Esophagus squamous epithelium (tissue), 4 donors: Measurements from ENCODE around the gene GRAP.

Source experiments
- POLR2A ChIP-seq, 4 donors: fragments of 450-650 bp; IDR thresholded peaks; one replicate each; pipeline ENCODE4 v1.6.1; 2017; ENCODE audit warnings: antibody characterized with exemption in 4 of 4, mild to moderate bottlenecking in 4 of 4, moderate library complexity in 3 of 4
- TF ChIP-seq, protein P1 (sequence below), 6 experiments: fragments of 450-650 bp in 4 of 6; fragments of 200-600 bp in 2 of 6; sonication (generic) in 2 of 6; IDR thresholded peaks; one replicate each; pipeline ENCODE4 v1.5.1; 2016 to 2019; ENCODE audit warnings: antibody characterized with exemption in 6 of 6, mild to moderate bottlenecking in 4 of 6, moderate library complexity in 4 of 6

DNA sequence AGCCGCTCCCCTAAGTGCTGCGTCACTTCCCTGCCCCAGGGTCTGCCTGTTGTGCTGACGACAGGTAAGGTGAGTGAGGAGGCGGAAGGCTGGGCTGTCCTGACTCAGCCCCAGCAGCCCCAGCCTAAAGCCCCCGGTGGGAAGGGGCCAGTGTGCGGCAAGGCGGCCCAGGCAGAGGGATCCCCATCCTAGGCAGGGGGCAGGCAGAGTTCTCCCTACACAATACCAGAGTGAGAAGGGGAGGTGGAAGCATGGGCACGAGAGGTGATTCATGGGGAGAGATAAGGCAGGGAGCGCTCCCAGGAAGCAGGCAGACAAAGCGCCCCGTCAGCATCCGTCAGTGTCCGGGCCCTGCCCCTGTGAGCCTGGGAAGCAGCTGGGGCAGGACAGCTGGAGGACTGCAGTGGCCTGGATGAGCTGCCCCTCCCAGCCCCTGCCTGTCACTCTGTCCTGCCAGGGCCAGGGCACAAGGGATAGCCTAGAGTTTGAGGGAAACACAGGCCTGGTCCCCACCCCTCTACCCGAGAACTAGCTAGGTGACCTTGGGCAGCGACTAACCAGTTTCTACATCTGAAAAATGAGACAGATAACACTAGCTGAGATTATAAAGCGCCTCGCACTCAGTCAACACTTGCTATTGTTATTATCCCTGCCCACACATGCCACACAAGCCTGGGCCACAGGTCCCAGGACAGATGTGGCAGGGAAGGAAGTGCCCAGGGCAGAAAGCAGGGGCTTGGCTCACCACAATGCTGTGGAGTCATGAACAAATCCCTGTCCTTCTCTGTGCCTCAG lies 46.0 kb downstream of the GRAP start:
- TF ChIP-seq, protein P1, sequence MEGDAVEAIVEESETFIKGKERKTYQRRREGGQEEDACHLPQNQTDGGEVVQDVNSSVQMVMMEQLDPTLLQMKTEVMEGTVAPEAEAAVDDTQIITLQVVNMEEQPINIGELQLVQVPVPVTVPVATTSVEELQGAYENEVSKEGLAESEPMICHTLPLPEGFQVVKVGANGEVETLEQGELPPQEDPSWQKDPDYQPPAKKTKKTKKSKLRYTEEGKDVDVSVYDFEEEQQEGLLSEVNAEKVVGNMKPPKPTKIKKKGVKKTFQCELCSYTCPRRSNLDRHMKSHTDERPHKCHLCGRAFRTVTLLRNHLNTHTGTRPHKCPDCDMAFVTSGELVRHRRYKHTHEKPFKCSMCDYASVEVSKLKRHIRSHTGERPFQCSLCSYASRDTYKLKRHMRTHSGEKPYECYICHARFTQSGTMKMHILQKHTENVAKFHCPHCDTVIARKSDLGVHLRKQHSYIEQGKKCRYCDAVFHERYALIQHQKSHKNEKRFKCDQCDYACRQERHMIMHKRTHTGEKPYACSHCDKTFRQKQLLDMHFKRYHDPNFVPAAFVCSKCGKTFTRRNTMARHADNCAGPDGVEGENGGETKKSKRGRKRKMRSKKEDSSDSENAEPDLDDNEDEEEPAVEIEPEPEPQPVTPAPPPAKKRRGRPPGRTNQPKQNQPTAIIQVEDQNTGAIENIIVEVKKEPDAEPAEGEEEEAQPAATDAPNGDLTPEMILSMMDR (IDR thresholded peaks at IDR 0.05), result peak in 1 of 6 experiments; percentile 2
- peak in 1 of 4 donors; percentile 33 for TF ChIP-seq POLR2A (IDR thresholded peaks at IDR 0.05)
